Lower leg skin (tissue), 4 donors: ENCODE measurements around the gene CRNN. TPM values are rescaled to one million over a fixed set of nuclear protein-coding genes. Genes with fewer than 3 reads are reported as not detected.

Experiments
- DNase-seq, 2 donors: peaks; one replicate each; pipeline ENCODE4 v3.0.0-alpha.2; 2019; ENCODE audit warnings: low spot score in 2 of 2
- H3K4me3 ChIP-seq: fragments of 200-600 bp; sonication (generic); 2 replicates; pipeline ENCODE4 v1.5.1; 2017; ENCODE audit warnings: mild to moderate bottlenecking, low read depth; ENCODE audit not compliant: poor library complexity, severe bottlenecking
- CTCF ChIP-seq, 3 donors: fragments of 450-650 bp; IDR thresholded peaks; one replicate each; pipeline ENCODE4 v1.5.1; 2016; ENCODE audit warnings: antibody characterized with exemption in 3 of 3, mild to moderate bottlenecking in 3 of 3, moderate library complexity in 2 of 3
- POLR2A ChIP-seq, 2 donors: fragments of 450-650 bp; IDR thresholded peaks; one replicate each; pipeline ENCODE4 v1.6.1; 2016 to 2017; ENCODE audit warnings: antibody characterized with exemption in 2 of 2, mild to moderate bottlenecking in 1 of 2, moderate library complexity in 1 of 2
- WGBS, 2 donors: methylation state at CpG; one replicate each; pipeline ENCODE4 v1.1.5; 2018; 5-methylcytosine and 5-hydroxymethylcytosine counted together
- intact Hi-C: fragments of 100-400 bp; cut with DNase I; formaldehyde crosslinking; loops from one replicate; pipeline ENCODE4 v1.15.0; 2023; ENCODE audit warnings: low total_unique reads
- total RNA-seq, 4 donors: library from RNA; depleted of rRNA; stranded (reverse); fragments of >200 nt; gene quantifications; one replicate each; pipeline ENCODE4 v1.1.0, GENCODE V29; 2016

CRNN gene
- total RNA-seq, 4 donors from 2014 or later, result 5.3 to 7.9 (median 7.4) TPM

DNA sequence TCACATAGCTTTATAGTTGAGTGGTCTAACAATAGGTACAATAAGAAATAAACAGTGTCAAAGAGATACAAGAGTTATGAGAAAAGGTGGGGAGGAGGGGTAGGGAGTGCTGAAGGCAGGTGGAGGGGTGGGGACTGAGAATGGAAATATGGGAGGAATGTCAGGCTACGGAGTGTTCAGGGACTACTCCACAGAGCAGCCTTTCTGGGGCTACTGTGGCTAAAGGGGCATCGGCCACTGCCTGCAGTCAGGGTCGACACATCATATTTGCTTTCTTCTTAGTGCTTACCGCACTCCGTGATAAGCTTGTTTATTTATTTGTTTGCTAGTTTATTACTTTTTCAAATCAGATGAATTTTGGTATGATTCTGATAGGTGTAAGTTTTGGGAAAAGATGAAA is 34.4 kb upstream of the CRNN start:
- TF ChIP-seq POLR2A (IDR thresholded peaks at IDR 0.05), result no peak
- no peak for TF ChIP-seq CTCF (IDR thresholded peaks at IDR 0.05)
- DNase-seq, result no peak
- WGBS, 2 donors, result 76 to 80% methylated on average over 5 of the region's 5 CpGs

DNA sequence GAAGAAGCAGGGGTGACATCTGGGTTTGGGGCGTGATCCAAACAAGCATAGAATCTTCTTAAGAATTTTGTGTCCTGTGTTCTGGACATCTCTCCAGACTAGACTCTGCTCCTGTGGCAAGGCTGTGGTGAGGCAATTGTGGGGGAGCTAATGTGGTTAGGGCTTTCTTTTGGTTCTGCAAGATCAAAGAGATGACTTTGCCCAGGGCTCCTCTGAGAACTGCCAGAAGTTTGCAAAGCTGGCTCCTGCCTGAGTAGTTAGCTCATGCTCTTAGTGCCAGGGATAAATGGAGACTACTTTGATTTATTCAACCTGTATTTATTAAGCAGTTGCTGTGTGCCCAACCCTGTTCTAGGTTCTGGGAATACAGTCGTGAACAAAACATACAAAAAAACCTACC is 34.0 kb upstream of the CRNN start:
- no peak overlapping the region for H3K4me3 ChIP-seq
- intact Hi-C loops, result no loop called here
- 22 to 46% methylated on average over 2 of the region's 2 CpGs for whole genome bisulfite sequencing, 2 donors
- no peak for TF ChIP-seq CTCF (IDR thresholded peaks at IDR 0.05)
- TF ChIP-seq POLR2A (IDR thresholded peaks at IDR 0.05), result no peak
- no peak for DNase-seq

More for the DNA sequence above, 34.4 kb upstream of the CRNN start:
- no peak overlapping the region for H3K4me3 ChIP-seq
- intact Hi-C loops, result no loop called here

- no peak for DNase-seq
- 60% methylated on average over 4 of the region's 4 CpGs for WGBS, 2 donors
- TF ChIP-seq POLR2A (IDR thresholded peaks at IDR 0.05), result no peak
- no peak for TF ChIP-seq CTCF (IDR thresholded peaks at IDR 0.05)
- intact Hi-C loops, result no loop called here
- H3K4me3 ChIP-seq, result no peak overlapping the region
Observed at GRCh38 chr1:152447484-152447883, 33.4 kb upstream of the CRNN start.

- no peak overlapping the region for H3K4me3 ChIP-seq
- TF ChIP-seq CTCF (IDR thresholded peaks at IDR 0.05), result no peak
- no peak for TF ChIP-seq POLR2A (IDR thresholded peaks at IDR 0.05)
- intact Hi-C loops, result no loop called here
- WGBS, 2 donors, result 47 to 56% methylated on average over 4 of the region's 4 CpGs
- DNase-seq, result no peak
Observed at GRCh38 chr1:152444045-152444444, 30.0 kb upstream of the CRNN start.

- no peak overlapping the region for H3K4me3 ChIP-seq
- intact Hi-C loops, result no loop called here
- WGBS, 2 donors, result 16 to 17% methylated on average over 3 of the region's 3 CpGs
- DNase-seq, result peak in 1 of 2 donors; percentile 64
- TF ChIP-seq CTCF (IDR thresholded peaks at IDR 0.05) (no peak), POLR2A (IDR thresholded peaks at IDR 0.05) (no peak)
Observed at GRCh38 chr1:152442765-152443164, 28.7 kb upstream of the CRNN start.

DNA sequence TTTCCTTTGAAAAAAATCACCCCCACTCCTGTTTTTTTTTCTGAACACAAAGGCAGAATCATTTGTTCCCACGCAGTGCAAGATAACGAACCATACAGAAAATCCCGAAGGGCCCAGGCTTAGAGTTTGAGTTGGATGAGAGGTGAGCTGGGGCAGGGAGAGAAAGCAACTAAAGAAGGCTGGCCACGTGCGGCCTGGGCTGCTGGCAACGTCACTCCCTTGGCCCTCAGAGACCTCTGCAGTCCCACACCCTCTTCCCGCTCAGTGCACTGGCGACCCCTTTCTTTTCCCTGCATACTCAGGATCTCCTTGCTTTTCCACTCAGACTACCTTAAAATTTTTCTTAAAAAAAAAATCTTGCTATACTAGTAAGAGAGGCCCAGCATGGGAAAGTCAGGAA is 28.2 kb upstream of the CRNN start:
- 31% methylated on average over 8 of the region's 8 CpGs for WGBS, 2 donors
- intact Hi-C loops, result no loop called here
- DNase-seq, result no peak

More for the DNA sequence above, 28.2 kb upstream of the CRNN start:
- TF ChIP-seq CTCF (IDR thresholded peaks at IDR 0.05) (no peak), POLR2A (IDR thresholded peaks at IDR 0.05) (no peak)
- no peak overlapping the region for H3K4me3 ChIP-seq
